ENCODE data around the gene CST3.

CST3 gene

DNA sequence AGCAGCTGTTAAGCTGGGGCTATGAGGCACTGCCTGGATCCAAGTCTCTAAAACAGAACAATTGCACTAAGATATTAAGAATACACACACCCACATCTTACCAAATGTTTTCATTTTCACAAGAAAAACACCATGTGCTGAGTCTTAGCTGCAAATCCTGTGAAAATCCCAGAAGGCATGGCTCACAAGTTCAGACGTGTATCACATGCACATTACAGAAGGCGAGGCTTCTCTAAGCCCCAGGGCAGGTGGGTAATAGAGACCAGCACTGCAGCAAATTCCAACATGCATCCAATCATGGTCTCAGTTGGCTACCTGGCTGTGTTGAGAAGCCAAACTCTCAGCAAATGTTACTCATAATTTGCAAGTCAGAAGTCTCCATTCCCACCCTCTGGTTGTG is 16.2 kb upstream of the CST3 start:
- H3K79me2 ChIP-seq (ENCODE audit: control insufficient read depth, insufficient read depth, low read length, unreplicated experiment), result no peaks in the 10 kb centered on the region
- H2AFZ ChIP-seq (ENCODE audit: low read length, unreplicated experiment), result no peak overlapping the region
- H3K27ac ChIP-seq (ENCODE audit: low read depth, low read length), result no peak overlapping the region

DNA sequence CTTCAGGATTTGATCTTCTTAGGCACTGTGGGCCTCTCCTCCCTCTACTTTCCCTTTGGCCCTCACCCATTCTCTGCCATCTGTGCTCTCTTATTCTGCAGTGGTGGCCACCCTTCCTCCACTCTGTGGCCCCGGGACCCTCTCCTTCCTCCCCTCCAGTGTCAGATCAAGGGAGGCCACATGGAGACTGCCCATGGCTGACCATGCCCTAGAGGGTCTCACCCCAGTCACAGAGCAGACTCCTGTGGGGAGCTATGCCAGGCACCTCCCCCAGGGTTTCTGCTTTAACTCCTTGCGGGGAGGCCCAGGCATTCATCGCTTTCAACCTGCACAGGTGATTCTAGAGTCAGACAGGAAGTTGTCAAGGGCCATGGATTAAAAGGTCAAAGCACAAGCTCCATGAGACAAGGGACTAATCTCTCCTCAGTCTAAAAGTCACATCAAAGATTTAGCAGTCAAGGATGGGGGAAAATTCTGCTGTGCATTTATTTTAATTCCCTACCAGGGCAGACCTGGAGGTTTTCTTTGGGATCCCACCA is 15.7 kb upstream of the CST3 start:
- Histone ChIP-seq H3K4me3 (ENCODE audit: low read depth, low read length) (no peak overlapping the region), H3K27me3 (ENCODE audit: insufficient read depth, low read length) (no peaks in the 10 kb centered on the region), H2AFZ (ENCODE audit: low read length, unreplicated experiment) (no peak overlapping the region), H3K79me2 (ENCODE audit: control insufficient read depth, insufficient read depth, low read length, unreplicated experiment) (no peaks in the 10 kb centered on the region), H3K27ac (ENCODE audit: low read depth, low read length) (no peak overlapping the region), H3K36me3 (ENCODE audit: insufficient read depth, low read length) (no peaks in the 10 kb centered on the region), H3K4me1 (ENCODE audit: control insufficient read depth, insufficient read depth, low read length, unreplicated experiment) (peaks cover 5% of the 10 kb centered on the region)

More for the DNA sequence above, 16.2 kb upstream of the CST3 start:
- Histone ChIP-seq H3K27me3 (ENCODE audit: insufficient read depth, low read length) (no peaks in the 10 kb centered on the region), H3K4me3 (ENCODE audit: low read depth, low read length) (no peak overlapping the region), H3K36me3 (ENCODE audit: insufficient read depth, low read length) (no peaks in the 10 kb centered on the region), H3K4me1 (ENCODE audit: control insufficient read depth, insufficient read depth, low read length, unreplicated experiment) (peaks cover 5% of the 10 kb centered on the region)

DNA sequence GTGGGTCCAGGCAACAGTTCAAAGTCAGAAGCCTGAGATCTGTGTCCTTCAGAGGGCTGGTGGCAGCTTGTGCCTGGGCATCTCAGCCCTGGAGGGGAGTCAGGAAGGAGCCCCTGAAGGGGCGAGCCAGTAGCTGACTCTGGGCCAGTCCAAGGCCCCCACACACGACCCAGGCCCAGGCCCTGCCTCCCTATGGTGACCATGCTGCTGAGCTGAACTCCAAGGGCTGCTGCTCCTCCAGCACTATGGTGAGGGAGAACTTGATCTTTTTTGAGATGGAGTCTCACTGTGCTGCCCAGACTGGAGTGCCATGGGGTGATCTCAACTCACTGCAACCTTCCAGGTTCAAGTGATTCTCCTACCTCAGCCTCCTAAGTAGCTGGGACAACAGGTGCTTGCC is 15.2 kb upstream of the CST3 start:
- no peak overlapping the region for H3K27ac ChIP-seq (ENCODE audit: low read depth, low read length)
- no peak overlapping the region for H3K4me3 ChIP-seq (ENCODE audit: low read depth, low read length)
- H3K79me2 ChIP-seq (ENCODE audit: control insufficient read depth, insufficient read depth, low read length, unreplicated experiment), result no peaks in the 10 kb centered on the region
- no peak overlapping the region for H2AFZ ChIP-seq (ENCODE audit: low read length, unreplicated experiment)
- H3K36me3 ChIP-seq (ENCODE audit: insufficient read depth, low read length), result no peaks in the 10 kb centered on the region
- no peaks in the 10 kb centered on the region for H3K27me3 ChIP-seq (ENCODE audit: insufficient read depth, low read length)
- H3K4me1 ChIP-seq (ENCODE audit: control insufficient read depth, insufficient read depth, low read length, unreplicated experiment), result no peaks in the 10 kb centered on the region

GRCh38 chr20:23652371-23652770 is 14.6 kb upstream of the CST3 start:
- Histone ChIP-seq H3K27me3 (ENCODE audit: insufficient read depth, low read length) (no peaks in the 10 kb centered on the region), H3K4me1 (ENCODE audit: control insufficient read depth, insufficient read depth, low read length, unreplicated experiment) (no peaks in the 10 kb centered on the region), H3K4me3 (ENCODE audit: low read depth, low read length) (no peak overlapping the region), H3K27ac (ENCODE audit: low read depth, low read length) (no peak overlapping the region), H2AFZ (ENCODE audit: low read length, unreplicated experiment) (no peak overlapping the region), H3K79me2 (ENCODE audit: control insufficient read depth, insufficient read depth, low read length, unreplicated experiment) (no peaks in the 10 kb centered on the region), H3K36me3 (ENCODE audit: insufficient read depth, low read length) (no peaks in the 10 kb centered on the region)

- no peaks in the 10 kb centered on the region for H3K27me3 ChIP-seq (ENCODE audit: insufficient read depth, low read length)
- H3K79me2 ChIP-seq (ENCODE audit: control insufficient read depth, insufficient read depth, low read length, unreplicated experiment), result no peaks in the 10 kb centered on the region
- no peaks in the 10 kb centered on the region for H3K36me3 ChIP-seq (ENCODE audit: insufficient read depth, low read length)
- no peak overlapping the region for H3K4me3 ChIP-seq (ENCODE audit: low read depth, low read length)
- H3K4me1 ChIP-seq (ENCODE audit: control insufficient read depth, insufficient read depth, low read length, unreplicated experiment), result no peaks in the 10 kb centered on the region
- H2AFZ ChIP-seq (ENCODE audit: low read length, unreplicated experiment), result no peak overlapping the region
- H3K27ac ChIP-seq (ENCODE audit: low read depth, low read length), result no peak overlapping the region
These were observed 13.4 kb upstream of the CST3 start for GRCh38 chr20:23651117-23651516.

DNA sequence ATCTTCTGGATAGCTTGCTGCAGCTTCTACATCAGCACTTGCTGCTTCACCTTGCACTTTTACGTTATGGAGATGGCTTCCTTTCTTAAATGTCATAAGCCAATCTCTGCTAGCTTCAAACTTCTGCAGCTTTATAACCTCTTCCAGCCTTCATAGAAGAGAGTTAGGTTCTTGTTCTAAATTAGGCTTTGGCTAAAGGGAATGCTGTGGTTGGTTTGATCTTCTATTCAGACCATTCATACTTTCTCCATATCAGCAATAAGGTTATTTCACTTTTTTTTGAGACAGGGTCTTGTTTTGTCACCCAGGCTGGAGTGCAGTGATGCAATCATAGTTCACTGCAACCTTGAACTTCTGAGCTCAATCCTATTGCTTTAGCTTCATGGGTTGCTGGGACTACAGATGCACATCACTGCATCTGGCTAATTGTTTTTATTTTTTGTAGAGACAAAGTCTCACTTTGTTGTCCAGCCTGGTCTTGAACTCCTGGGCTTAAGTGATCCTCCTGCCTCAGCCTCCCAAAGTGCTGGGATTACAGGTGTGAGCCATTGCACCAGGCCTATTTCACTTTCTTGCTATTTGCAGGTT is 12.2 kb upstream of the CST3 start:
- H3K4me1 ChIP-seq (ENCODE audit: control insufficient read depth, insufficient read depth, low read length, unreplicated experiment), result no peaks in the 10 kb centered on the region
- H3K79me2 ChIP-seq (ENCODE audit: control insufficient read depth, insufficient read depth, low read length, unreplicated experiment), result no peaks in the 10 kb centered on the region

GRCh38 chr20:23649242-23649641 is 11.5 kb upstream of the CST3 start:
- Histone ChIP-seq H3K4me1 (ENCODE audit: control insufficient read depth, insufficient read depth, low read length, unreplicated experiment) (no peaks in the 10 kb centered on the region), H3K4me3 (ENCODE audit: low read depth, low read length) (no peak overlapping the region), H3K27ac (ENCODE audit: low read depth, low read length) (no peak overlapping the region), H3K27me3 (ENCODE audit: insufficient read depth, low read length) (no peaks in the 10 kb centered on the region), H3K36me3 (ENCODE audit: insufficient read depth, low read length) (no peaks in the 10 kb centered on the region), H2AFZ (ENCODE audit: low read length, unreplicated experiment) (no peak overlapping the region), H3K79me2 (ENCODE audit: control insufficient read depth, insufficient read depth, low read length, unreplicated experiment) (no peaks in the 10 kb centered on the region)

More for the DNA sequence above, 12.2 kb upstream of the CST3 start:
- no peak overlapping the region for H3K4me3 ChIP-seq (ENCODE audit: low read depth, low read length)
- H2AFZ ChIP-seq (ENCODE audit: low read length, unreplicated experiment), result no peak overlapping the region
- H3K27me3 ChIP-seq (ENCODE audit: insufficient read depth, low read length), result no peaks in the 10 kb centered on the region
- no peak overlapping the region for H3K27ac ChIP-seq (ENCODE audit: low read depth, low read length)
- no peaks in the 10 kb centered on the region for H3K36me3 ChIP-seq (ENCODE audit: insufficient read depth, low read length)

DNA sequence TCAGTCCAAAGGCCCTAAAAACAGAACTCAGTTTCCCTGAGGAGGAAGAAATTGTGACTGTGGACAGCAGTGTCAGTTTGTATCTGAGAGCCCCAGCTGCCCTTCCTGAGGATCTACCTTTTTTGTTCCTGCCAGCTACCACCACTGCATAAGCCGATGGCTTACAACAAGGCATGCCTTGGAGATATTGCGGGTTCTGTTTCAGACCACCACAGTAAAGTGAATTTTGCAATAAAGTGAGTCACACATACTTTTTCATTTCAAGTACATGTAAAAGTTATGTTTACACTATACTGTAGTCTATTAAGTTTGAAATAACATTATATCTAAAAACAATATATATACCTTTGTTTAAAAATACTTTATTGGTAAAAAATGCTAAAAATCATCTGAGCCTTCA is 9.6 kb upstream of the CST3 start:
- no peaks in the 10 kb centered on the region for H3K36me3 ChIP-seq (ENCODE audit: insufficient read depth, low read length)
- H3K27me3 ChIP-seq (ENCODE audit: insufficient read depth, low read length), result no peaks in the 10 kb centered on the region
- no peak overlapping the region for H3K27ac ChIP-seq (ENCODE audit: low read depth, low read length)
- H3K79me2 ChIP-seq (ENCODE audit: control insufficient read depth, insufficient read depth, low read length, unreplicated experiment), result no peaks in the 10 kb centered on the region
- H2AFZ ChIP-seq (ENCODE audit: low read length, unreplicated experiment), result no peak overlapping the region
- no peak overlapping the region for H3K4me3 ChIP-seq (ENCODE audit: low read depth, low read length)
- H3K4me1 ChIP-seq (ENCODE audit: control insufficient read depth, insufficient read depth, low read length, unreplicated experiment), result peaks cover 6% of the 10 kb centered on the region

- H3K4me1 ChIP-seq (ENCODE audit: control insufficient read depth, insufficient read depth, low read length, unreplicated experiment), result peaks cover 14% of the 10 kb centered on the region
- no peaks in the 10 kb centered on the region for H3K79me2 ChIP-seq (ENCODE audit: control insufficient read depth, insufficient read depth, low read length, unreplicated experiment)
- no peaks in the 10 kb centered on the region for H3K36me3 ChIP-seq (ENCODE audit: insufficient read depth, low read length)
- H3K4me3 ChIP-seq (ENCODE audit: low read depth, low read length), result no peak overlapping the region
- H3K27ac ChIP-seq (ENCODE audit: low read depth, low read length), result no peak overlapping the region
- no peak overlapping the region for H2AFZ ChIP-seq (ENCODE audit: low read length, unreplicated experiment)
- H3K27me3 ChIP-seq (ENCODE audit: insufficient read depth, low read length), result no peaks in the 10 kb centered on the region
These were observed 8.5 kb upstream of the CST3 start for GRCh38 chr20:23646106-23646873.

DNA sequence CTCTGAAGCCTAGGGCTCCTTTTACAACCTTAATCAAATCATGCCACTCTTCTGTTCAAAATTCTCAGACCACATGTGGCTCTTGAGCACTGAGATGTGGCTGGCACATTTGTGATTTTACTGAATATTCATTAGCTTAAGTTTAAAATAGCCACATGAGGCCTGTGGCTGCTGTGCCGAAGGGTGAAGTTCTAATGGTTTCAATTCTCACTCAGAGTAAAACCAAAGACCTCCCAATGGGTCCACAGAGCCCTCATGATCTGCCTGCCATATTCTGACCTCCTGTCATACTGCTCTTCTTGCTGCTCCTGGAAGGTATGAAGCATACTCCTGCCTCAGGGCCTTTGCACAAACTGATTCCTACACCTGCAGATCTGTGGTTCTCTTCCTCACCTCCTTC is 7.8 kb upstream of the CST3 start:
- Histone ChIP-seq H3K79me2 (ENCODE audit: control insufficient read depth, insufficient read depth, low read length, unreplicated experiment) (no peaks in the 10 kb centered on the region), H3K4me1 (ENCODE audit: control insufficient read depth, insufficient read depth, low read length, unreplicated experiment) (peaks cover 14% of the 10 kb centered on the region), H3K36me3 (ENCODE audit: insufficient read depth, low read length) (no peaks in the 10 kb centered on the region), H3K27me3 (ENCODE audit: insufficient read depth, low read length) (no peaks in the 10 kb centered on the region), H3K27ac (ENCODE audit: low read depth, low read length) (no peak overlapping the region), H3K4me3 (ENCODE audit: low read depth, low read length) (no peak overlapping the region), H2AFZ (ENCODE audit: low read length, unreplicated experiment) (no peak overlapping the region)

DNA sequence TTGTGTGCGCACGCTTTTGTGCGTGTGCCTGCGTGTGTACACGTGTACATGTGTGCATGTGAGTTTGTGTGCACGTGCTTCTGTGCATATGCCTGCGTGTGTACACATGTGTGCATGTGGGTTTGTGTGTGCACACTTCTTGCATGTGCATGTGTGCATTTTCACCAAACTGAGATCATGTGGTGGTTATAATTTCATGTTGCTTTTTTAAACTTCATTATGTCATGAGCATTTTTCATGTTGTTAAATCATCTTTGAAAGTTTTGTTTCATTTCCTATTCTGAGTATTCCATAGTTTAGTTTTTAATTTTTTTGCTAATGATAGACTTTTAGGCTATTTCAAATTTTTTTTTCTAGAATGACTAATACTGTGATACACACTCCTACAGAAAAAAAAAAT is 6.4 kb upstream of the CST3 start:
- Histone ChIP-seq H3K36me3 (ENCODE audit: insufficient read depth, low read length) (no peaks in the 10 kb centered on the region), H3K27me3 (ENCODE audit: insufficient read depth, low read length) (no peaks in the 10 kb centered on the region), H3K79me2 (ENCODE audit: control insufficient read depth, insufficient read depth, low read length, unreplicated experiment) (no peaks in the 10 kb centered on the region), H2AFZ (ENCODE audit: low read length, unreplicated experiment) (no peak overlapping the region), H3K4me3 (ENCODE audit: low read depth, low read length) (no peak overlapping the region), H3K27ac (ENCODE audit: low read depth, low read length) (no peak overlapping the region), H3K4me1 (ENCODE audit: control insufficient read depth, insufficient read depth, low read length, unreplicated experiment) (peaks cover 14% of the 10 kb centered on the region)
